ENCODE data around the gene MRPS15.

MRPS15 gene

DNA sequence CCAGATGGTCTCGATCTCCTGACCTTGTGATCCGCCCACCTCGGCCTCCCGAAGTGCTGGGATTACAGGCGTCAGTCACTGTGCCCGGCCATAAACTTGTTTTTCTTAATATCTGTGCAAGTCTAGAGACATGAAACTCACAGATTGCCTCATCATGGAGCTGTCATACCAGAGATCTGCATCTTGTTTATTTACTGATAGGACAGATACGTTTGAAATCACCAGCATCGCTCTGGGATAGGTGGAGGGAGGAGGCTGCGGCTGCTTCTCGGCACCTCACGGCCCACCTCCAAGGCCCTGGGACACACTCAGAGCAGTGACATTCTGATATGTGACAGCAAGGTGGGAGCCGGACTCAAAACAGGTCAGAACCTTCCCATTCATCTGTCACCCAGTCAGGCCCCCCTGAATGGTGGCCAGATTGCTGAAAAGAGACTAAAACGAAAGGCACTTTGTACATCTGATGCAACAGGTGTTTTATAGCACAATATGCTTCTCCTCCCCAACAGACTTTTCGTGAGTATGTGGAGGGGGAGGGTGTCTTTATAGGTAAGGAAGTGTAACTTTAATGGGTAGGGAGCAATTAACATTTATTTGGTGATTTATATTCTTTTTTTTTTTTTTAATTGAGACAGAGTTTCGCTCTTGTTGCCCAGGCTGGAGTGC lies 48.4 kb downstream of the MRPS15 start:
- TF ChIP-seq, protein P1, sequence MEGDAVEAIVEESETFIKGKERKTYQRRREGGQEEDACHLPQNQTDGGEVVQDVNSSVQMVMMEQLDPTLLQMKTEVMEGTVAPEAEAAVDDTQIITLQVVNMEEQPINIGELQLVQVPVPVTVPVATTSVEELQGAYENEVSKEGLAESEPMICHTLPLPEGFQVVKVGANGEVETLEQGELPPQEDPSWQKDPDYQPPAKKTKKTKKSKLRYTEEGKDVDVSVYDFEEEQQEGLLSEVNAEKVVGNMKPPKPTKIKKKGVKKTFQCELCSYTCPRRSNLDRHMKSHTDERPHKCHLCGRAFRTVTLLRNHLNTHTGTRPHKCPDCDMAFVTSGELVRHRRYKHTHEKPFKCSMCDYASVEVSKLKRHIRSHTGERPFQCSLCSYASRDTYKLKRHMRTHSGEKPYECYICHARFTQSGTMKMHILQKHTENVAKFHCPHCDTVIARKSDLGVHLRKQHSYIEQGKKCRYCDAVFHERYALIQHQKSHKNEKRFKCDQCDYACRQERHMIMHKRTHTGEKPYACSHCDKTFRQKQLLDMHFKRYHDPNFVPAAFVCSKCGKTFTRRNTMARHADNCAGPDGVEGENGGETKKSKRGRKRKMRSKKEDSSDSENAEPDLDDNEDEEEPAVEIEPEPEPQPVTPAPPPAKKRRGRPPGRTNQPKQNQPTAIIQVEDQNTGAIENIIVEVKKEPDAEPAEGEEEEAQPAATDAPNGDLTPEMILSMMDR (conservative IDR thresholded peaks at IDR 0.05): no peak
- no peak for TF ChIP-seq ZFX (IDR thresholded peaks at IDR 0.05)
- H3K27ac ChIP-seq: no peak overlapping the region

- TF ChIP-seq ZFX (IDR thresholded peaks at IDR 0.05): no peak
- TF ChIP-seq, protein P1 (conservative IDR thresholded peaks at IDR 0.05): no peak
- H3K27ac ChIP-seq: no peak overlapping the region
Observed at GRCh38 chr1:36414384-36414783, 49.8 kb downstream of the MRPS15 start.

DNA sequence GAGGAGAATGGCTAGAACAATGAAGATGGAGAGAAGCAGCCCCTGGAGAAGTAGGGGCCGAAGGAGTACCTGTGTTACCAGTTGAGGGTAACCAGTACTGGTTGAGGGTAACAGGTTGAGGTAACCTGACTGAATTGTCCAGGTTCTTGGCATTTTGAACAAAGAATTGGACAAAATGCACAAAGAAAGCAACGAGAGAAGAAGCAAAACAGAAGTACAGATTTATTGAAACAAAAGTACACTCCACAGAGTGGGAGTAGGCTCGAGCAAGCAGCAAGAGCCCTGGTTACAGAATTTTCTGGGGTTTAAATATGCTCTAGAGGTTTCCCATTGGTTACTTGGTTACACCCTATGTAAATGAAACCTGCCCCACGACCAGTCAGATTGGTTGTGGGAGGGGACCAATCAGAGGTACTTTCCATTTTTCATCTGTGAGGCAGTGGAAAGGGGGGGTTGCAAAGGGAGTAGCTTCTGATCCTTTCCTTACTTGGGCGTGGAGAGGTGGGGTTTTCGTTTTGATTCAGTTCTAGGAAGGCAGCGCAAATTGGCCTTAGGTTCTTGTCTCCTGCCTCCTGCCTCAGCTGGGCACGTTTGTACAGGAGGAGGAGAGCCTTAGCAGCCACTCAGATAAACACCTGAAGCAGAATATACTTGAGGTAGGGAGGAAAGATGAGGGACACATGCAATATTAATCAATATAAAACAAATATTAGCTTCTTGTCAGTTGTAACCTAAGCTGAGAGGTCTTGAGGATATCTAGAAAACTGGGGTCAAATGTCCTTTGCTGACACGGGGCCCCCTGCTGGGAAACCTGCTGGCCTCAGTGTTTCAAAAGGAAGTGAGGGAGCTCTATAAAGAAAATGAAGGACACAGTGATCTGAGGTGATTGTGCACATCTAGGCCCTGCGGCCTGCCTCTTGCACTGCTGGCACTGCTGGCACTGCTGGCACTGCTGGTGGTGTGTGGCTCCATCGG lies 52.2 kb downstream of the MRPS15 start:
- no peak for TF ChIP-seq ZFX (IDR thresholded peaks at IDR 0.05)
- TF ChIP-seq, protein P1 (conservative IDR thresholded peaks at IDR 0.05): no peak

DNA sequence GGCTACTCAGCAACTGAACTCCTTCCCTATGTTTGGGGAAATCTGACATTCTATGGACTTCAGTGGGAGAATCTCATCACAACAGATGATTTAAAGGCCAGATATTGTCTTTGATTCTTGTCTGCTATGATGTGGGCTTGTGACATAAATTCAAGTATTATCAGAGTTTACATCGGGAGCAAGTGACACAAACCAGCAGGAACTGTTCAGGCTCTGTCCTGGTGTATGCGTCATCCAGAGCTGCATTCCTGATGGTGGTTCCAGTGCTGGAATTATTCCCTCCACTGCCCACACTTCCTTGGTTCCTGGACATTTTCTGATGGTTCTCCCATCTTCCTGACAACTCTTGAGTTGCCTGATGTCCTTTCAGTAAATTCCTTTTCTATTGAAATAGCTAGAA lies 55.7 kb downstream of the MRPS15 start:
- H3K27ac ChIP-seq: no peak overlapping the region

More for the DNA sequence above, 52.2 kb downstream of the MRPS15 start:
- H3K27ac ChIP-seq: peak overlapping the region; percentile 1; the same call in 1 of the 2 replicates

GRCh38 chr1:36406440-36406839 lies 57.7 kb downstream of the MRPS15 start:
- TF ChIP-seq, protein P1 (conservative IDR thresholded peaks at IDR 0.05): no peak
- TF ChIP-seq ZFX (IDR thresholded peaks at IDR 0.05): no peak
- no peak overlapping the region for H3K27ac ChIP-seq

More for the DNA sequence above, 55.7 kb downstream of the MRPS15 start:
- TF ChIP-seq, protein P1 (conservative IDR thresholded peaks at IDR 0.05): no peak
- TF ChIP-seq ZFX (IDR thresholded peaks at IDR 0.05): no peak
